Mammary epithelial cell (primary cell): ENCODE results near the gene ATP8B4.

Source experiments
- EZH2 ChIP-seq: IDR thresholded peaks from 2 replicates; pipeline ENCODE4 v1.6.1; 2012; ENCODE audit warnings: low read length, inconsistent platforms, borderline replicate concordance
- TF ChIP-seq, protein P1 (sequence below), 2 donors: IDR thresholded peaks in 1 of 2; conservative IDR thresholded peaks in 1 of 2; 2 replicates each; pipeline ENCODE4 v1.5.1; 2011 to 2012; ENCODE audit warnings: inconsistent platforms in 2 of 2, low read length in 2 of 2, mild to moderate bottlenecking in 2 of 2, control low read depth in 1 of 2, low read depth in 1 of 2; ENCODE audit not compliant: insufficient read depth in 1 of 2; ENCODE audit errors: extremely low read depth in 1 of 2

- TF ChIP-seq, protein P1, sequence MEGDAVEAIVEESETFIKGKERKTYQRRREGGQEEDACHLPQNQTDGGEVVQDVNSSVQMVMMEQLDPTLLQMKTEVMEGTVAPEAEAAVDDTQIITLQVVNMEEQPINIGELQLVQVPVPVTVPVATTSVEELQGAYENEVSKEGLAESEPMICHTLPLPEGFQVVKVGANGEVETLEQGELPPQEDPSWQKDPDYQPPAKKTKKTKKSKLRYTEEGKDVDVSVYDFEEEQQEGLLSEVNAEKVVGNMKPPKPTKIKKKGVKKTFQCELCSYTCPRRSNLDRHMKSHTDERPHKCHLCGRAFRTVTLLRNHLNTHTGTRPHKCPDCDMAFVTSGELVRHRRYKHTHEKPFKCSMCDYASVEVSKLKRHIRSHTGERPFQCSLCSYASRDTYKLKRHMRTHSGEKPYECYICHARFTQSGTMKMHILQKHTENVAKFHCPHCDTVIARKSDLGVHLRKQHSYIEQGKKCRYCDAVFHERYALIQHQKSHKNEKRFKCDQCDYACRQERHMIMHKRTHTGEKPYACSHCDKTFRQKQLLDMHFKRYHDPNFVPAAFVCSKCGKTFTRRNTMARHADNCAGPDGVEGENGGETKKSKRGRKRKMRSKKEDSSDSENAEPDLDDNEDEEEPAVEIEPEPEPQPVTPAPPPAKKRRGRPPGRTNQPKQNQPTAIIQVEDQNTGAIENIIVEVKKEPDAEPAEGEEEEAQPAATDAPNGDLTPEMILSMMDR (conservative IDR thresholded peaks at IDR 0.05 in 1 of 2, IDR thresholded peaks at IDR 0.05 in 1 of 2; ENCODE audit: extremely low read depth in 1 of 2, insufficient read depth in 1 of 2, low read depth in 1 of 2, low read length in 2 of 2), result no peak
- TF ChIP-seq EZH2, result no peak
Measured at GRCh38 chr15:49900006-49900902, 218.8 kb downstream of the ATP8B4 start.
